H1 (cell line): ENCODE results near the gene CHMP6. TPM values are rescaled to one million over a fixed set of nuclear protein-coding genes. Genes with fewer than 3 reads are reported as not detected.

ENCODE experiments used
- CTCF ChIA-PET: fragments of 300-600 bp; sonication (Branson Sonifier 250); formaldehyde crosslinking; loops from one replicate; lab custom pipeline; 2021; ENCODE audit not compliant: partially characterized antibody; lab: Charles Lee
- POLR2A ChIA-PET: fragments of 300-600 bp; sonication (Branson Sonifier 250); formaldehyde crosslinking; loops from one replicate; lab custom pipeline; 2021; ENCODE audit warnings: inconsistent platforms; ENCODE audit not compliant: partially characterized antibody; lab: Charles Lee
- DNase-seq, 2 experiments: peaks; one replicate each; pipeline versions ENCODE4 v3.0.0 to v3.0.0-alpha.2; 2010 to 2022; ENCODE audit warnings: low spot score in 2 of 2, low read depth in 1 of 2, mixed read lengths in 1 of 2
- FAIRE-seq: peaks from 2 replicates; lab custom pipeline; 2011; peaks lifted over from hg19 to GRCh38; lab: Jason Lieb, UNC
- H2AFZ ChIP-seq: 2 replicates; pipeline ENCODE4 v1.8.1; 2012; ENCODE audit warnings: low read length, inconsistent platforms
- H2AK5ac ChIP-seq: 2 replicates; pipeline ENCODE4 v1.6.1; 2013; ENCODE audit warnings: low read depth, low read length
- H2BK120ac ChIP-seq: replicated peaks from 2 replicates; pipeline ENCODE3; 2013; ENCODE audit warnings: low read depth, low read length, inconsistent platforms
- H2BK12ac ChIP-seq: 2 replicates; pipeline ENCODE4 v1.6.1; 2013; ENCODE audit warnings: low read depth, low read length
- H2BK15ac ChIP-seq: 2 replicates; pipeline ENCODE4 v1.6.1; 2013; ENCODE audit warnings: low read length
- H2BK20ac ChIP-seq: 2 replicates; pipeline ENCODE4 v1.6.1; 2013; ENCODE audit warnings: low read length
- H2BK5ac ChIP-seq: 2 replicates; pipeline ENCODE4 v1.6.1; 2013; ENCODE audit warnings: low read depth, low read length
- H3K14ac ChIP-seq: 2 replicates; pipeline ENCODE4 v1.6.1; 2013; ENCODE audit warnings: inconsistent platforms; ENCODE audit not compliant: insufficient read length
- H3K18ac ChIP-seq: 2 replicates; pipeline ENCODE4 v1.6.1; 2013; ENCODE audit warnings: low read length; ENCODE audit errors: extremely low read depth
- H3K23ac ChIP-seq: 2 replicates; pipeline ENCODE4 v1.6.1; 2013; ENCODE audit warnings: inconsistent platforms; ENCODE audit not compliant: insufficient read length
- H3K23me2 ChIP-seq: 2 replicates; pipeline ENCODE4 v1.6.1; 2013; ENCODE audit warnings: low read depth, low read length
- H3K27ac ChIP-seq: 2 replicates; pipeline ENCODE4 v1.6.1; 2011; ENCODE audit warnings: low read depth, low read length, inconsistent platforms
- H3K27me3 ChIP-seq, 4 experiments: replicated peaks in 1 of 4; 1 replicate in 1 of 4; 2 replicates in 3 of 4; pipeline versions ENCODE4 v1.6.1 to v1.8.1; 2011 to 2013; ENCODE audit warnings: low read length in 3 of 4, mild to moderate bottlenecking in 3 of 4, inconsistent platforms in 2 of 4, mixed read lengths in 2 of 4, moderate library complexity in 1 of 4; ENCODE audit not compliant: control insufficient read depth in 3 of 4, insufficient read depth in 3 of 4; ENCODE audit errors: extremely low read depth in 1 of 4
- H3K36me3 ChIP-seq, 4 experiments: 2 replicates each; pipeline versions ENCODE4 v1.6.1 to v1.8.1; 2011 to 2013; ENCODE audit warnings: mild to moderate bottlenecking in 4 of 4, low read length in 3 of 4, moderate library complexity in 2 of 4, control low read depth in 1 of 4, inconsistent platforms in 1 of 4; ENCODE audit not compliant: insufficient read depth in 4 of 4, control insufficient read depth in 2 of 4
- H3K4ac ChIP-seq: replicated peaks from 2 replicates; pipeline ENCODE3; 2013; ENCODE audit warnings: low read length, low read depth, mixed read lengths, inconsistent platforms; ENCODE audit not compliant: insufficient read length
- H3K4me1 ChIP-seq, 4 experiments: replicated peaks in 1 of 4; 1 replicate in 1 of 4; 2 replicates in 3 of 4; pipeline versions ENCODE4 v1.6.1 to v1.8.1; 2011 to 2013; ENCODE audit warnings: low read length in 3 of 4, inconsistent platforms in 2 of 4, mixed read lengths in 1 of 4; ENCODE audit not compliant: insufficient read depth in 4 of 4, control insufficient read depth in 3 of 4
- H3K4me2 ChIP-seq, 2 experiments: 2 replicates each; pipeline versions ENCODE4 v1.6.1 to v1.8.1; 2011 to 2013; ENCODE audit warnings: low read depth in 2 of 2, low read length in 2 of 2, control low read depth in 1 of 2, inconsistent platforms in 1 of 2, mild to moderate bottlenecking in 1 of 2; ENCODE audit not compliant: insufficient read depth in 1 of 2
- H3K4me3 ChIP-seq, 4 experiments: fragments of 200-600, 300-600 bp in 1 of 4; sonication (generic), shearing (Covaris generic), sonication (Bioruptor Twin) in 1 of 4; 2 replicates each; pipeline versions ENCODE4 v1.5.1 to v1.8.1; 2011 to 2016; ENCODE audit warnings: low read length in 4 of 4, low read depth in 3 of 4, control low read depth in 2 of 4, inconsistent platforms in 2 of 4, mild to moderate bottlenecking in 2 of 4, mixed read lengths in 1 of 4, moderate library complexity in 1 of 4; ENCODE audit not compliant: insufficient read depth in 2 of 4; ENCODE audit errors: extremely low read depth in 1 of 4
- H3K56ac ChIP-seq: replicated peaks from 2 replicates; pipeline ENCODE3; 2013; ENCODE audit warnings: low read depth, mild to moderate bottlenecking, mixed read lengths, low read length, inconsistent platforms; ENCODE audit not compliant: insufficient read length
- H3K79me1 ChIP-seq: 2 replicates; pipeline ENCODE4 v1.6.1; 2013; ENCODE audit warnings: low read depth, low read length, control low read depth
- H3K79me2 ChIP-seq, 2 experiments: 2 replicates each; pipeline versions ENCODE4 v1.6.1 to v1.8.1; 2012 to 2013; ENCODE audit warnings: low read length in 2 of 2, mild to moderate bottlenecking in 2 of 2, inconsistent platforms in 1 of 2; ENCODE audit not compliant: insufficient read depth in 2 of 2, control insufficient read depth in 1 of 2
- H3K9ac ChIP-seq, 4 experiments: replicated peaks in 1 of 4; 1 replicate in 1 of 4; 2 replicates in 3 of 4; pipeline versions ENCODE4 v1.6.1 to v1.8.1; 2011 to 2013; ENCODE audit warnings: low read depth in 3 of 4, low read length in 3 of 4, control low read depth in 2 of 4, mild to moderate bottlenecking in 2 of 4, moderate library complexity in 2 of 4, inconsistent platforms in 1 of 4; ENCODE audit errors: extremely low read depth in 1 of 4
- H3K9me3 ChIP-seq, 2 experiments: 2 replicates each; pipeline versions ENCODE4 v1.6.1 to v1.8.1; 2012 to 2013; ENCODE audit warnings: mild to moderate bottlenecking in 2 of 2, moderate library complexity in 2 of 2, control low read depth in 1 of 2, inconsistent platforms in 1 of 2, low read depth in 1 of 2, low read length in 1 of 2, mixed read lengths in 1 of 2; ENCODE audit not compliant: insufficient read depth in 2 of 2
- H4K20me1 ChIP-seq, 2 experiments: replicated peaks in 1 of 2; 2 replicates each; pipeline versions ENCODE3 to v1.8.1; 2011 to 2013; ENCODE audit warnings: inconsistent platforms in 2 of 2, low read length in 2 of 2, mild to moderate bottlenecking in 1 of 2; ENCODE audit not compliant: insufficient read depth in 2 of 2, control insufficient read depth in 1 of 2
- H4K5ac ChIP-seq: 2 replicates; pipeline ENCODE4 v1.6.1; 2013; ENCODE audit warnings: low read length, low read depth, mixed read lengths, inconsistent platforms; ENCODE audit not compliant: insufficient read length
- H4K8ac ChIP-seq: 2 replicates; pipeline ENCODE4 v1.8.0; 2013; ENCODE audit warnings: mild to moderate bottlenecking, moderate library complexity, low read length, inconsistent platforms; ENCODE audit not compliant: insufficient read depth; ENCODE audit errors: extremely low read depth
- H4K91ac ChIP-seq: replicated peaks from 2 replicates; pipeline ENCODE3; 2013; ENCODE audit warnings: low read length, mixed read lengths, inconsistent platforms; ENCODE audit not compliant: insufficient read length
- BCL11A ChIP-seq, 2 experiments: IDR thresholded peaks; one replicate each; pipeline ENCODE4 v1.6.1; 2011; ENCODE audit warnings: low read depth in 2 of 2, low read length in 2 of 2, mild to moderate bottlenecking in 2 of 2
- CEBPB ChIP-seq: IDR thresholded peaks from 2 replicates; pipeline ENCODE4 v1.6.1; 2012; ENCODE audit warnings: low read depth, low read length
- GABPA ChIP-seq: IDR thresholded peaks from 2 replicates; pipeline ENCODE4 v1.6.1; 2011; ENCODE audit warnings: mild to moderate bottlenecking, low read length, moderate library complexity, borderline replicate concordance; ENCODE audit not compliant: insufficient read depth
- HDAC2 ChIP-seq, 2 experiments: fragments of 300-600 bp in 1 of 2; sonication (generic) in 1 of 2; IDR thresholded peaks; 2 replicates each; pipeline ENCODE4 v1.6.1; 2011 to 2012; ENCODE audit warnings: low read depth in 2 of 2, low read length in 2 of 2, mild to moderate bottlenecking in 2 of 2, moderate library complexity in 2 of 2, borderline replicate concordance in 1 of 2, inconsistent platforms in 1 of 2
- KDM1A ChIP-seq: fragments of 200-600, 300-600 bp; sonication (generic); IDR thresholded peaks from 2 replicates; pipeline ENCODE4 v1.7.1; 2016; ENCODE audit warnings: mild to moderate bottlenecking, low read length, borderline replicate concordance
- MAFK ChIP-seq: IDR thresholded peaks from 2 replicates; pipeline ENCODE4 v1.6.1; 2012; ENCODE audit warnings: low read depth, mild to moderate bottlenecking, improper control_type of control experiment, low read length
- SP2 ChIP-seq: IDR thresholded peaks from 2 replicates; pipeline ENCODE4 v1.6.1; 2012; ENCODE audit warnings: mild to moderate bottlenecking, low read length, inconsistent platforms
- SP4 ChIP-seq: IDR thresholded peaks from 2 replicates; pipeline ENCODE4 v1.6.1; 2012; ENCODE audit warnings: low read length, inconsistent platforms
- SUZ12 ChIP-seq: fragments of 200-600 bp; sonication (generic); IDR thresholded peaks from 2 replicates; pipeline ENCODE4 v1.6.1; 2012; ENCODE audit warnings: mild to moderate bottlenecking, inconsistent platforms, low read length, moderate library complexity, mixed read lengths
- TBP ChIP-seq: IDR thresholded peaks from 2 replicates; pipeline ENCODE4 v1.6.1; 2011; ENCODE audit warnings: low read depth, low read length, improper control_type of control experiment
- WGBS, 2 experiments: shearing (Covaris generic) in 1 of 2; methylation state at CpG; one replicate each; pipeline versions ENCODE4 v1.1.6 to v1.1.7; 2013 to 2015; ENCODE audit warnings: low lambda C conversion rate in 2 of 2, mixed read lengths in 2 of 2, inconsistent platforms in 1 of 2, low coverage in 1 of 2, missing lambda C conversion rate in 1 of 2; ENCODE audit not compliant: insufficient replicate concordance in 2 of 2, insufficient coverage in 1 of 2, insufficient read length in 1 of 2; ENCODE audit errors: extremely low coverage in 1 of 2, missing lambda C conversion rate in 1 of 2; 5-methylcytosine and 5-hydroxymethylcytosine counted together
- polyA plus RNA-seq, 7 experiments: library from polyadenylated mRNA; depleted of rRNA in 3 of 7; stranded (reverse) in 5 of 7; unstranded in 2 of 7; fragments of >200 nt in 5 of 7; fragments of 200-250 nt in 2 of 7; gene quantifications; 1 replicate in 5 of 7; 2 replicates in 1 of 7; 4 replicates in 1 of 7; pipeline versions ENCODE4 v1.2.1 to v1.2.3, GENCODE V29; 2011 to 2013; ENCODE audit warnings: missing spikeins in 2 of 7, mixed read lengths in 2 of 7
- total RNA-seq: library from RNA; stranded (reverse); fragmentation: NEBNext Ultra II Directional; extraction: Animal tissue kit (Norgen Biotek cat#: 25700); gene quantifications from 2 replicates; pipeline ENCODE4 v1.2.1, GENCODE V29; 2021

The CHMP6 gene
- total and polyA plus RNA-seq, 2 of the 8 experiments (the other 6 are each of a cell fraction or from before 2014, with no cell fraction given), result 15.7 to 24.3 TPM

GRCh38 chr17:81029859-81030258 is 38.2 kb downstream of the CHMP6 start:
- no peak for DNase-seq

More at GRCh38 chr17:81029859-81030258, 38.2 kb downstream of the CHMP6 start:
- H2AFZ ChIP-seq, result no peak overlapping the region
- H3K9me3 ChIP-seq, result no peaks in the 10 kb centered on the region; a peak in 1 of 4 replicates
- H3K36me3 ChIP-seq, result no peaks in the 10 kb centered on the region
- H3K4ac ChIP-seq, result no peak overlapping the region
- H3K4me3 ChIP-seq, result no peak overlapping the region
- POLR2A ChIA-PET, result no interaction called here
- 0 out of 2 replicates have a peak, but pooled peaks cover 2% of the 10 kb centered on the region for H3K79me1 ChIP-seq
- 84% methylated on average over 11 of the region's 11 CpGs; no CpG with 5 or more reads in 1 of the 2 experiments for WGBS, 2 experiments
- no peak overlapping the region for H2BK12ac ChIP-seq
- FAIRE-seq, result no peak
- no peak overlapping the region for H4K8ac ChIP-seq
- peaks cover 0 to 7% (median 4%) of the 10 kb centered on the region in 4 experiments; a peak in 5 of 7 replicates for H3K27me3 ChIP-seq
- no peak overlapping the region for H2BK5ac ChIP-seq
- H3K79me2 ChIP-seq, result no peaks in the 10 kb centered on the region
- TF ChIP-seq SP2 (no peak), HDAC2 (IDR thresholded peaks at IDR 0.05; ENCODE audit: borderline replicate concordance in 1 of 2, low read depth in 2 of 2, low read length in 2 of 2) (no peak), BCL11A (IDR thresholded peaks at IDR 0.05; ENCODE audit: low read depth in 2 of 2, low read length in 2 of 2) (no peak), MAFK (no peak), KDM1A (no peak), TBP (no peak), SUZ12 (no peak), GABPA (no peak), CEBPB (no peak), SP4 (no peak)
- H2BK120ac ChIP-seq, result no peak overlapping the region
- H4K5ac ChIP-seq, result no peak overlapping the region
- H2BK15ac ChIP-seq, result no peak overlapping the region
- no peak overlapping the region for H3K9ac ChIP-seq
- peaks cover 0 to 5% of the 10 kb centered on the region in 2 experiments for H4K20me1 ChIP-seq
- H4K91ac ChIP-seq, result no peak overlapping the region
- H3K18ac ChIP-seq, result no peak overlapping the region
- no peak overlapping the region for H3K56ac ChIP-seq
- H2BK20ac ChIP-seq, result no peak overlapping the region
- peaks cover 4% of the 10 kb centered on the region; the same call in 1 of the 2 replicates for H3K23me2 ChIP-seq
- H3K23ac ChIP-seq, result no peak overlapping the region
- no peak overlapping the region for H3K14ac ChIP-seq
- H3K4me2 ChIP-seq, result no peak overlapping the region
- H3K27ac ChIP-seq, result no peak overlapping the region
- peaks cover 0 to 10% (median 4%) of the 10 kb centered on the region in 4 experiments; a peak in 4 of 7 replicates for H3K4me1 ChIP-seq
- CTCF ChIA-PET, result interaction anchor here (0.6 to 2.7 kb wide), 4 partner anchors 10 to 90 kb away, joined by 3 to 9 read pairs (median 3); no protein-coding TSS in a partner anchor
- no peak overlapping the region for H2AK5ac ChIP-seq
